Measurements from ENCODE around the gene LDHAL6B.

The LDHAL6B gene

DNA sequence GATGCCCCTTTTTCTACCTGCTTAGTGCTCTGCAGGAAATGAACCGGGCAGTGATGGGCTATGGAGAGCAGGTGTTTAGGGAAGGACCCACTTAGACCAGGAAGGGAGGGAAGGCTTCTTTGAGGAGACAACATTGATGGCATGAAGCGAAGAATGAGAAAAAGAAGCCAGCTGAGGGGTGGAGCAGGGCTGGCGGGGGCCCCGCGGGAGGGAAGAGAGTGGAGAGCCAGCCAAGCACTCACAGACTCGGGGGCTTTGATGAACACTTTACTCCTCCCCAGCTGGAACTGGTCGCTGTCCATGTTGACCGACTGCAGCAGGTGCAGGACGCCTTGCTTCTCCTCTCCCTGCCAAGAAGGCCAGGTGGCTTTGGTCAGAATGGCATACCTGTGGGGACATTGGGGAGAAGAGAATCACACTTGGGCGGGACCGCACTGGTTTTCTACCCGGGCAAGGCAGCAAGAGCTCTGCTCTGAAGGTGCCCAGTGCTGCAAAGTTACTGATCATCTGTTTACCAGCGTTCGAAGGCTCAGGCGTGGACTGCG is 28.4 kb upstream of the LDHAL6B start:
- DNase-seq: no peak

DNA sequence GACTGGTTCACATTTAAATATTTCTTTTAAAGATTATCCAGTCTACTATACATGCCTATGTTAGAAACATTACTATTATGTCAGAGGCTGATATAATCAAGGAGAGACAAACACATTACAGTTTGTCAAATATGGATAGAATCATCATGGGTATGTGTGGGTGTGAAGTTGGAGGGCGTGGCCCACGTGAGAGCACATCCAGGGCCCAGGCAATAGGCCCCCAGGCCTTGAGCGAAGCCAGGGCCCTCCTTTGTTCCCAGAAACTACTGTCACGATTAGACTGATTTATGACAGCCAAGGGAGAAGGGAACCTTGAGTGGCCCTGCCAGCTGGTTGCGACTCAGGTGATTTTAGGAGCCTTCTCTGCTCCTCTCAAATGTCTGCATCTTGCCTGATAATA is 26.9 kb upstream of the LDHAL6B start:
- DNase-seq: no peak

- no peak for DNase-seq
These were observed 25.6 kb upstream of the LDHAL6B start for GRCh38 chr15:59180945-59181600.

GRCh38 chr15:59185725-59186124 is 20.9 kb upstream of the LDHAL6B start:
- no peak for DNase-seq

- no peak for DNase-seq
These were observed 20.1 kb upstream of the LDHAL6B start for GRCh38 chr15:59186501-59186900.

- DNase-seq: no peak
These were observed 17.4 kb upstream of the LDHAL6B start for GRCh38 chr15:59189241-59189640.

DNA sequence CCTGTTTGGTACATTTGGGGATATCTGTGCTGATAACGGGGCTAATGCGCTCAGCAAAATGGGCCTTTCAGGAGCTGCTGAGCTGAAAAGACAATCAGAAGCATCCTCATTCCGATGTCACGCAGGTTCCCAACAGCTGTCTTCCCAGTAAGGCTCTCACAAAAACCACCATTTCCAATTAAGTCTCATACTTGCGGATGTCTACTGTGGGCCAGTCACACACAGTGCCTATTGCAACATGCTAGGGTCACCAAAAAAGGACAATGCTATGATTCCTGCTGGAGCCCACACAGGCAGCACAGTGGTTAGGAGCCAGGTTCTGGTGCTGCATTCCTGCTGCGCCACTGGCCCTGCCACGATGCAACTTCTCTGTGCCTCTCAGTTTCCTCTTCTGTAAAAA is 16.4 kb upstream of the LDHAL6B start:
- no peak for DNase-seq

DNA sequence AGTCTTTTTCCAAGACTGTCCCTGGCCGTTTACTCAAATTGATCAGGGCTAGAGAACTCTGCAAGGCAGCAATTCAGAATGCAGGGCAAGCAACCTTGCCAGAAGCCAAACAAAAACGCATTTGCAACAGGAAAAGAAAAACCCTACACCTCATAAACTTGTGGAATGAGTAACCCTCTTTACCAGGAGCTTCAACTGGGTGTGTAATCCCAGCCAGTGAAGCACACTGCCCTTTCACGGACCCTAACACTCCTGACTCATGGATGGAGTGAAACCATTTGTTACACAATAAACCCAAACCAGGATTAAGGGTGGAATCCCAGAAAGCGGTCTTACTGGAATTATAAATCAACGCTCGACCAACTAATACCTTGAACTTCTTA is 14.8 kb upstream of the LDHAL6B start:
- no peak for DNase-seq

DNA sequence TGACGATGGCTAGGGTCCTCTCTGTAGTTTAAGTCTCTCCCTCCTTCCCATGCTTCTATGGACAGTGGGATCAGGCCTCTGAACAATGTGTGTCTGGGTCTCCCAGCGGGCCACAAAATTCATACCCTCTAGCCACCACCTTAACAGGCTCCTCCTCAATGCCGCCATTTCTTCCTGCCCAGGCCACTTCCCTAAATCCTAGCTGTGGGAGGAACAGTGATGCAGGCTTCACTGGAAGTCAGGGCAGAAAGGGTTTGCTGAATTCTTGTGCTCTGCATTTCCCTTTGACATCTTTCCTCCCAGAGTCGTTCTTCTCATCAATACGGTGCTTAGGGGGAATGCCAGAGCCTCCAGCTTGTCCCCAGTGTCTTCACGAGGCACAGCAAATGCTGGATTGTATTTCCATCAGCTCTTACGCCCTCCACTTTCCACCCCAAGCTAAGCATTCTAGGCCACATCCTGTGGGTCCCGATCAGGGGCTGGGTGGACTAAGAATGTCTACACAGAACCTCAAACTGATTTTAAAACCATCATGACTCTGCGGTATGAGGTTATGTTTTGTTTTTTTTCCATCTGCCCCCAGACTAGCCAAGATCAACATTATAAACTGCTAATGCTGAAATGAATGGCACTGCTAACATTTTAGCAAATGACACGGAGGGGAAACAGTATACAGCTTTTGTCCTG is 11.9 kb upstream of the LDHAL6B start:
- no peak for DNase-seq

DNA sequence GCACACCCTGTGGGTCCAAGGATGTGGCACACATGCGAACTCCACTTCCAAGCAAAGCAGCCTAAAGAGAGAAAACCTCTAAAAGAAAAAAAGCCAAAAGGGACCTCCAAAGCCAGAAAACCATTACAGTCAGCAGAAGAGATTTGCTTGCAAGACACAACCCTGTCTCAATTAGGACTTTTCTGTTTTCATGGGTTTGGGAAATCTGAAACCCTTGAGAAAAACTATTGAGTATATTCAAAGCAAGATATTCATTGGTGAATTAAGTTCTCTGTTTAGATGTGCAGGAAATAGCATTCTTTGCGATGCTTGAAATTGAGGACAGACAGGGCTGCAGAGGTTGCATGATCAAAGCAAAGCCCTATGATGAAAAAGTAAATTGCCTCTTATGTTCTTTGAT is 10.2 kb upstream of the LDHAL6B start:
- DNase-seq: no peak

GRCh38 chr15:59197454-59197853 is 9.2 kb upstream of the LDHAL6B start:
- DNase-seq: no peak

GRCh38 chr15:59199626-59200465 is 6.8 kb upstream of the LDHAL6B start:
- no peak for DNase-seq

DNA sequence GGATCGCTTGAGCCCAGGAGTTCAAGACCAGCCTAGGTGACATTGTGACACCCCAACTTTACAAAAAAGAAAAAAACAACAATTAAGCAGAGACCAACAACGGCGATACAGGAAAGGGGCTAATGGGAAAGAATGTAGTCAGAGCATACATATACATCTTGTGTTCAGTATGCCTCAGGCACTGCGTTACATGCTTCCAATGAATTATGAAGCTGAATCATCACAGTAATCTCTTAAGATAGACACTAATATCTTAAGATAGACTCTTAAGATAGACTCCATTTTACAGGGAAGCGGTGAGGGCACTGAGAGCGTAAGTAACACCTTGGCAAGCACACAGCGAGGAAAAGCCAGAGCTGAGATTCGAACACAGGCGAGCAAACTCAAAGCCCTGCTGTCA is 6.1 kb upstream of the LDHAL6B start:
- DNase-seq: no peak

DNA sequence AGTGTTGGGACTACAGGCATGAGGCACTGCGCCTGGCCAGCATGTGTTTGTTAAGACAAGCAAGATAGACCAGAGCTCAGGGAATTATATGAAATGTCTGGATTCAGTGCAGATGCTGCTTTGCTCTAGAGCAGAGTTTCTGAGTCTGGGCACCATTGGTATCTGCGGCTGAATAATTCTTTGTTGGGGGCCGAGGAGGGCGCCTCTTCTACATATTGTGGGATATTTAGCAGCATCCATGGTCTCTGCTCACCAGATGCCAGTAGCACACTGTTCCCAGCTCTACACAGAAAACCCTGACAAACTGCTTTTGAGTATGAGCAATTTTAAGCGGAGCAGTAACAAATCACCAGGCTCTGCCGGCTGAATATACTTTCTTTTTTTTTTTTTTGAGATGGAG is 3.6 kb upstream of the LDHAL6B start:
- DNase-seq: no peak

DNA sequence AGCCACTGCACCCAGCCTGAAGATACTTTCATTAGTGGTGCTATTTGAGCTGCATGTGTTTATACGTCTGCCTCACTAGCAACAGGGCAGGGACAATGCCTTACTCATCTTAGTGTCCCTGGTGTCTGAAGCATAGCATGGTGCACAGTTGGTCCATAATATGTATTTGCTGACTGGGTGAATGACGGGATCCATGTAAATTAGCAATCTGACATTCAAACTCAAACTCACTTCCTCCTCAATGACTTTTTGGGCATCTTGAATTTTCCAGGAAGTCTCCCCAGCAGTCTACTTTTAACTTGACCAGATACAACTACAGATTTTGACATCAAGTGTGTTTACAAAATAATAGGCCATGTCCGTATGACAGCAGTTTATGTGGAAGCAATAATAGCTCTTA is 3.0 kb upstream of the LDHAL6B start:
- DNase-seq: no peak

DNA sequence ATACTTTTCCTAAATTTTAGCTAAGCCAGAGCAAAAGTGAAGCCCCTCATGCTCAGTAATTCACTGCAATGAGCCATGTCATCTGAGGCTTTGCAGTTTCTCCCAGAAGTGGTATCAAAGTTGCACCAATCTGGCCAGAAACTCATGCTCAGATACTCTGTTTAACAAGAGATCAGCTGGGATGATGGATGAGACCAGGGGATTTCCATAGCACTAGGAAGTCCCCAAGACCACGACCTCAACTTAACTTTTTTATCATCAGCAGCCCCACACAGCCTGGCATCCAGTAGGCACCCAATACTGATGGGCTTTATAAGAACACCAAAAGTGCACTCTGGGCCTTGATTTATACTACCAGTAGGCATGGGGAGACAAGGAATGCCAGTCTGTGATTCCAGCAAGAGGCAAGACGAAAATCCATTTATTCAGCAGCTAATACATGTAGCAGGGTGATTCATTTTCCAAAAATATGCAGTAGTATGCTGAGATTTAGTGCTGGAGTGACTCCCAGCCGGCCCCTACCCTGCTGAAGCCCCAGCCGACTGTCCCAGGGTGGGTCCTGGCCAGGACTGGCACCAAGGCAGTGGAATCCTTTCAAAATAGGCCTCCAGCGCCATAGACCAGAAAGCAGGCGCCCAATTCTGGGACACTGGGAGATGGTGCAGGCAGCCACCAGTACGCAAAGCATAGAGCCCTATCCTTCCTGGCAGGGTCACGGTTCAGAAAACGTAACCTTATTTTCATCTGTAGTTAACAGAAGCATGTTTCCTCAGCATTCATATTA is 612 bp upstream of the LDHAL6B start:
- DNase-seq: no peak

DNA sequence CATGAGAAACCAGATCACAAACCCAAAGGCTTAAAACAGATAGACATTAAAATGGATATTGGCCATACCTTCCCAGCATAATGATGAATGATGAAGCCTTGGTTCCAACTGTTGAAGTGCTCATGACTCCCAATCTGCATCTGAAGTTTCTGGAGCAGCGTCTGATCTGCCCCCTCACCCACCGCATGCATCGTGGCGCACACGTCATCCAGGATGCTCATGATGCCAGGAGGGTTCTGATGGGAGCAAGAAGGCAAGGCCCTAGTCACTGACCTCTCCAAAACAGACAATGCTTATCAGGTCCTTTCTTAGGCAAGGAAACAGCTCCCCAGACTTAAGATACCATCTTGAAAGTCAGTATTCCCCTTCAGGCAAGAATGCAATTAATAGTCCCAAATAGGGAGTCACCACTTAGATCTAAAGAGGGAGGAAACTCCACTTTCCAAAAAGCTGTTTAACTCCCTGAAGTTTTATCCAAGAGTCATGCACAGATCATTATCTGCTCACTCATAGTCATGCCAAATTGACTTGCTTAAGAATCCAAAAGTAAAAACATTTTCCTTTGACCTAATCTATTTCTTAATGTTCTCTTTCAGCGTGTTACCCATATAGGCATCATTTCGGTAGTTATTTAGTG is 2.1 kb downstream of the LDHAL6B start:
- DNase-seq: no peak

GRCh38 chr15:59210186-59210585 is 3.5 kb downstream of the LDHAL6B start:
- no peak for DNase-seq

DNA sequence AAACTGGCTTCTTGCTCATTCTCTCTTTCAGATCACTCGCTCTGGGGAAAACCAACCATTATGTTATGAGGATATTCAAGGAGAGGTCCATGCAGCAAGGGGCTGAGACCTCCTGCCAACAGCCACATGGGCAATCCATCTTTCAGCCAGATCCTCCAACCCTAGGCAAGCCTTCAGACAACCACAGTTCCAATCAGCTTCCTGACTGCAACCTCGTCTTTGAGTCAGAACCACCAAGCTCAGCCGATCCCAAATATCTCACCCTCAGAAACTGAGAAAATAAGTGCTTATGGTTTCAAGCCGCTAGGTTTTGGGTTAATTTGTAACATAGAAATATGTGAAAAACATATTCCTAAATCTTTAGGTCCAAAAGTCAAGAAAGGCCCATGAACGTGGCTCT is 10.3 kb downstream of the LDHAL6B start:
- no peak for DNase-seq

DNA sequence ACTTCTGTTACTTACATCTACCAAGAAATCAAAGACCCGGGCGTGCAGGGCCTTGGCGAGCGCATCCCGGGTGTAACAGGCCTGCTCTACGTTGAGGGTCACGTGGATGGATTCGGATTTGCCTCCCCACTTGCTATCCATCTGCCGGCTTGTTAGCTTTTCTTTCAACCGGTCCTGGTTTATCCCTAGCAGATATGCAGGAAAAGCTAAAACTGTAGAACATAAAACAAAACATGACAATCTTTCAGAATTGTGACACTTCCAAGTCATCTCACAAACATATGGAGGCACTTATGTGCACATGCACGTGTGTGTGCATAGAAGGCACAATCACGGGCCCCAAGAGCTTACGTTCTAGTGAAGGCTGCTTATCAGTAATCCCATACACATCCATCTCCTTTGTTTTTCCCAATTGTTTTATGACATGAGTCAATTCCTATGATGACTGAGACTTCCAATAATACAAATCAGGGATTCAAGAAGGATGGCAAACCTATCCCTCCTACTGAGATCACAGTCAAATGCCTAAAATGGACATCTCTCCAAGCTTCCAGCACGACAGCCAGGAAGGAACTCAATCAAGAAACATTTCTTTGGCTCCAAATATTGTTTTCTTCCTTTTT is 11.3 kb downstream of the LDHAL6B start:
- DNase-seq: no peak

DNA sequence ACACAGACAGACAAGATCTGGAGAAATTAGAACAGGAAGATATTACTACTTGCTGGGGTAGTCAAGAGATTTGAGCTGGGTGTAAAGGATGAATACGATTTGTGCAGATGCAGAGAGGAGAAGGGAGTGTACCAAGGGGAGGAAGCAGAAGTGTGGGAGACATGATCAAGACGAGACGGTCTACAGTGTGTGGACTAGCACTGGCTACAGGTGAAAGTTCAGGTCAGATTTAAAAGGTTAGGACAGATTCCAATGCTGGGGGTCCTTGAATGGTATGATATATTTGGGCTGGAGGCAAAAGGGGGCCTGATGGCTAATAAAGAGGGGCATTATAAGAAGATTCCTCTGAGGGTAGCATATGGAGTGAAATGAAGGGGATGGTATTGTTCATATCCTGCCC is 12.1 kb downstream of the LDHAL6B start:
- no peak for DNase-seq

All from cortex of kidney (tissue), 1 donor.